CD8-positive, alpha-beta memory T cell (primary cell): ENCODE data around the gene H6PD. TPM values are rescaled to one million over a fixed set of nuclear protein-coding genes. Genes with fewer than 3 reads are reported as not detected.

Experiments used
- CTCF ChIA-PET: fragments of 350-600 bp; sonication (Branson Sonifier 250); formaldehyde crosslinking; loops from one replicate; lab custom pipeline; 2021; ENCODE audit warnings: antibody characterized with exemption; lab: Charles Lee
- POLR2A ChIA-PET: fragments of 350-600 bp; sonication (Branson Sonifier 250); formaldehyde crosslinking; loops from one replicate; lab custom pipeline; 2021; ENCODE audit warnings: antibody characterized with exemption; lab: Charles Lee
- DNase-seq, 5 donors: peaks; one replicate each; pipeline versions ENCODE4 v3.0.0 to v3.0.0-alpha.2; 2020 to 2022; ENCODE audit warnings: mixed read lengths in 1 of 5
- H3K27ac ChIP-seq: one replicate; pipeline ENCODE4 v1.7.0; 2013; ENCODE audit warnings: low read depth, mild to moderate bottlenecking, low read length, moderate library complexity
- H3K27me3 ChIP-seq: 2 replicates; pipeline ENCODE4 v1.7.0; 2013; ENCODE audit warnings: low read length, mild to moderate bottlenecking; ENCODE audit not compliant: insufficient read depth, poor library complexity, severe bottlenecking
- H3K36me3 ChIP-seq: 2 replicates; pipeline ENCODE4 v1.7.0; 2013; ENCODE audit warnings: mild to moderate bottlenecking, low read length, moderate library complexity; ENCODE audit not compliant: insufficient read depth
- H3K4me1 ChIP-seq: 2 replicates; pipeline ENCODE4 v1.7.0; 2013; ENCODE audit warnings: mild to moderate bottlenecking, low read length, moderate library complexity; ENCODE audit not compliant: insufficient read depth
- H3K4me3 ChIP-seq: 2 replicates; pipeline ENCODE4 v1.7.0; 2013; ENCODE audit warnings: mild to moderate bottlenecking, low read length
- H3K9me3 ChIP-seq: 2 replicates; pipeline ENCODE4 v1.7.0; 2013; ENCODE audit warnings: mild to moderate bottlenecking, low read length
- H3K27ac Mint-ChIP-seq, 8 donors: one replicate each; pipeline ENCODE4 v1.8.0; 2020 to 2021; ENCODE audit warnings: mixed read lengths in 8 of 8, mild to moderate bottlenecking in 6 of 8, inconsistent platforms in 3 of 8, moderate library complexity in 3 of 8
- H3K27me3 Mint-ChIP-seq, 2 donors: one replicate each; pipeline ENCODE4 v1.8.0; 2020 to 2021; ENCODE audit warnings: mixed read lengths in 2 of 2, mild to moderate bottlenecking in 1 of 2, moderate library complexity in 1 of 2
- H3K36me3 Mint-ChIP-seq, 3 donors: one replicate each; pipeline ENCODE4 v1.8.0; 2020 to 2021; ENCODE audit warnings: mixed read lengths in 3 of 3, inconsistent platforms in 1 of 3, mild to moderate bottlenecking in 1 of 3
- H3K4me1 Mint-ChIP-seq, 3 donors: one replicate each; pipeline ENCODE4 v1.8.0; 2020 to 2021; ENCODE audit warnings: mixed read lengths in 3 of 3, inconsistent platforms in 1 of 3, mild to moderate bottlenecking in 1 of 3
- H3K4me3 Mint-ChIP-seq, 7 donors: one replicate each; pipeline ENCODE4 v1.8.0; 2020 to 2021; ENCODE audit warnings: mixed read lengths in 7 of 7, mild to moderate bottlenecking in 6 of 7, moderate library complexity in 4 of 7, inconsistent platforms in 2 of 7
- H3K9me3 Mint-ChIP-seq, 5 donors: one replicate each; pipeline ENCODE4 v1.8.0; 2020 to 2022; ENCODE audit warnings: mixed read lengths in 5 of 5, mild to moderate bottlenecking in 3 of 5, moderate library complexity in 2 of 5, inconsistent platforms in 1 of 5
- polyA plus RNA-seq: library from polyadenylated mRNA; unstranded; fragments of 300-500 nt; fragmentation: Illumina TruSeq; gene quantifications from one replicate; pipeline ENCODE4 v1.2.3, GENCODE V29; 2021
- total RNA-seq, 2 experiments: library from RNA; stranded (reverse); gene quantifications; one replicate each; pipeline ENCODE4 v1.2.3, GENCODE V29; 2021

The H6PD gene
- total and polyA plus RNA-seq, 3 experiments from 2014 or later, result 7.8 to 11.6 (median 7.9) TPM

DNA sequence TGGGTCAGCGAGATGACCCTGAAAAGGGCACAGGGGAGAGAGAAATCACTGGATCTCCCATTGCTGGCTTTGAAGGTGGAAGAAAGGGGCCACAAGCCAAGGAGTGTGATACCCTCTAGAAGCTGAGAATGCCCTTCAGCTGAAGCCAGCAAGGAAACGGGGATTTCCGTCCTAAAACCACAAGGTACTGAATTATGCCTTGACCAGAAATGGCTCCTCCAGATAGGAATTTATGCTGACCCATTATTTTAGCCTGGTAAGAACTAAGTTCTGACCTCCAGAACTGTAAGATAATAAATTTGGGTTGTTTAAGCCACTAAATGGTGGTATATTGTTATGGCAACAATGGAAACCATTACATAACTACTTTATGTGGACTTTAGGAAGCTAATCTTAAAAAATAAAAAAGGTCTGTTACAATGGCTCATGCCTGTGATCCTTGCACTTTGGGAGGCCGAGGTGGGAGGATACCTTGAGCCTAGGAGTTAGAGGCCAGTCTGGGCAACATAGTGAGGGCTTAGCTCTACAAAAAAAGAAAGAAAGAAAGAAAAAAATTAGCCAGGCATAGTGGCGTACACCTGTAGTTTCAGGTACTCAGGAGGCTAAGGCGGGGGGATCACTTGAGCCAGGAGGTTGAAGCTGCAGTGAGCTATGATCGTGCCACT lies 3.6 kb upstream of the H6PD start:
- peaks cover 0 to 5% (median 0%) of the 10 kb centered on the region in 3 donors for H3K36me3 Mint-ChIP-seq
- peak overlapping the region in 2 of 8 donors; percentile 68 to 85 for H3K27ac Mint-ChIP-seq
- Histone ChIP-seq H3K27ac (no peak overlapping the region), H3K4me3 (no peak overlapping the region), H3K36me3 (no peaks in the 10 kb centered on the region), H3K9me3 (no peaks in the 10 kb centered on the region), H3K4me1 (peaks cover 13% of the 10 kb centered on the region), H3K27me3 (no peaks in the 10 kb centered on the region)
- peak overlapping the region in 1 of 7 donors; percentile 73 for H3K4me3 Mint-ChIP-seq
- DNase-seq, result no peak
- no peaks in the 10 kb centered on the region for H3K9me3 Mint-ChIP-seq
- ChIA-PET POLR2A (no interaction called here), CTCF (interaction anchor here (1.1 kb wide), 1 partner anchor 36 kb away, joined by 3 read pairs; no protein-coding TSS in a partner anchor)
- peaks cover 4% of the 10 kb centered on the region in 2 donors for H3K27me3 Mint-ChIP-seq
- peaks cover 6 to 17% (median 14%) of the 10 kb centered on the region in 3 donors for H3K4me1 Mint-ChIP-seq

DNA sequence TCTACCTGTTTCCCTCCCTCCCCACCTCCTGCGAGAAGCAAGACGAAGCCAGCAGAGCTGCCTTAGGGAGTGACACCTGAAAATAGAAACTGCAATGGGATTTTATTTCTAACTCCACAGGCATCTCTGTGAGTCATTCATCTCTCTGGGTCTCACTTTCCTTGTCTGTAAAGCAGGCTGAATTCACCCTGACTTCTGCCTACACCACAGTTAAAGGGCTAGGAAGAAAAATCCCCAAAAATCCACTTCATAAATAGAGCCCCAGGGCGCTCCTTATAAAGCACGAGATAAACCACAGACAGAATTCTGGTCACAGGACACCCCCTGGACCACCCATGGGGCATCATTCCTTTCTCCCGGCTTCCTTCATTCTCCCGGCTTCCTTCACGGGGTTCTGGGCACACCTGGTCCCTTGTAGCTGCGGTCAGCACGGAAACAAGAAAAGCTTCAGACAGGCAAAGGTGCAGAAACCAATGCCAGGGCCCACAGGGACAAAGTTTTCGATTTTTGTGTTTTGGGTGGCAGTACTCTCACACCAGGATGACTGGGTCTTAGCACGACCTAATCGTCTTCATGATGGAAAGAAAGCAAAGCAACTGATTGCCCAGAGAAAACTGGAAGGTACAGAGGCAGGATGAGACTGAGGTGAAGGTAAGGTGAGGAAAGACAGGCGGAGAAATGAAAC lies 2.8 kb upstream of the H6PD start:
- no peak overlapping the region for H3K27ac ChIP-seq
- H3K9me3 ChIP-seq, result no peaks in the 10 kb centered on the region
- no peak overlapping the region for H3K4me3 ChIP-seq
- ChIA-PET CTCF (no interaction called here), POLR2A (no interaction called here)
- H3K9me3 Mint-ChIP-seq, result no peaks in the 10 kb centered on the region
- H3K4me1 ChIP-seq, result peaks cover 16% of the 10 kb centered on the region
- peak overlapping the region in 5 of 8 donors; percentile 17 to 95 (median 67) for H3K27ac Mint-ChIP-seq
- H3K36me3 Mint-ChIP-seq, result peaks cover 0 to 5% (median 0%) of the 10 kb centered on the region in 3 donors
- H3K36me3 ChIP-seq, result no peaks in the 10 kb centered on the region
- peak overlapping the region in 4 of 7 donors; percentile 31 to 87 (median 54) for H3K4me3 Mint-ChIP-seq
- no peaks in the 10 kb centered on the region for H3K27me3 ChIP-seq
- H3K4me1 Mint-ChIP-seq, result peaks cover 9 to 21% (median 17%) of the 10 kb centered on the region in 3 donors
- H3K27me3 Mint-ChIP-seq, result peaks cover 0 to 2% of the 10 kb centered on the region in 2 donors
- no peak for DNase-seq

DNA sequence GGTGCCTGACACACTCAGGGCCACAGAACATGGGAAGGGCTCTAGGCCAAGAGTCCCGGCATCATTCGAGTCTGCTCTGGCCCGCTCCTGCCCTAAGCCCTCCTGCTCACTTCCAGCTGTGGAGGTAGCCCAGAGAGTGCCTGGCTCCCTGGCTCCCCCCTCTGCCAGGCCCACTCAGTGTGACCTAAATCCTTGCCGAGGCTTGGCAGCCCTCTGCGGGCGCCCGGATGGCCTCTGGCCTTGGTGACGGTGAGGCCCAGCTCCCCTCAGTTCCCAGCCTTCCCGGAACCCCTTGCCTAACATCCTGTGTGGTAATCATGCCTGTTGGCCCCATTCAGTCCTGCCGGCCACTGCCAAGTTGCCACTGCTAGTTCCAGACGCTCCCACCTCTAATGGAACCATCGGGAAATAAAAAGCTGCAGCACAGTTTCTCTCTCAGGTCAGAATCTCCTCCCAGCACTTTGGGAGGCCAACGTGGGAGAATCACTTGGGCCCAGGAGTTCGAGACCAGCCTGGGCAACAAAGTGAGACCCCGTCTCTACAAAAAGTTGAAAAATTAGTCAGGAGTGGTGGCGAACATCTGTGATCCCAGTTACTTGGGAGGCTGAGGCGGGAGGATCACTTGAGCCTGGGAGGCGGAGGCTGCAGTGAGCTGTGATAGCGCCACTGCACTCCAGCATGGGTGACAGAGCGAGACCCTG lies 1.2 kb upstream of the H6PD start:
- Mint-ChIP-seq H3K27ac (peak overlapping the region in 7 of 8 donors; percentile 9 to 99 (median 73)), H3K4me1 (peaks cover 23 to 34% (median 28%) of the 10 kb centered on the region in 3 donors), H3K4me3 (peak overlapping the region; percentile 17 to 97 (median 93)), H3K9me3 (no peaks in the 10 kb centered on the region), H3K27me3 (no peaks in the 10 kb centered on the region), H3K36me3 (peaks cover 0 to 5% (median 0%) of the 10 kb centered on the region in 3 donors)
- no peaks in the 10 kb centered on the region for H3K9me3 ChIP-seq
- H3K27ac ChIP-seq, result no peak overlapping the region
- ChIA-PET CTCF (interaction anchor here (0.7 to 1.5 kb wide), 4 partner anchors 12 to 1325 kb away, joined by 3 to 4 read pairs (median 4); no protein-coding TSS in a partner anchor), POLR2A (interaction anchor here (1.0 kb wide), 1 partner anchor 16 kb away, joined by 3 read pairs; no protein-coding TSS in a partner anchor)
- H3K27me3 ChIP-seq, result no peaks in the 10 kb centered on the region
- no peak for DNase-seq
- peaks cover 19% of the 10 kb centered on the region for H3K4me1 ChIP-seq
- H3K4me3 ChIP-seq, result no peak overlapping the region
- H3K36me3 ChIP-seq, result no peaks in the 10 kb centered on the region

DNA sequence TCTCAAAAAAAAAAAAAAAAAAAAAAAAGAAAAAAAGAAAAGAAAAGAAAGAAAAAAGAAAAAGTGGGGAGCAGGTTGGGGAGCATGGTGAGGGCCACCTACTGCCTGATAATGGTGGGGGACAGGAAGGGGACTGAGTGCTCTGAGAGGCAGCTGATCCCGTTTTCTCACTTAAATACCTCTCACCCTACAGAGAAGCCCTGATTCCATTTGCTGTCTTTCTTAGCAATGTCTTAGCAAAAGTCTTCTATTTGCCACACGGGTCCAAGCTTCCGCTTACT lies 692 bp upstream of the H6PD start:
- Mint-ChIP-seq H3K9me3 (no peaks in the 10 kb centered on the region), H3K36me3 (peaks cover 0 to 5% (median 0%) of the 10 kb centered on the region in 3 donors), H3K27me3 (no peaks in the 10 kb centered on the region), H3K4me3 (peak overlapping the region; percentile 93 to 98 (median 96)), H3K4me1 (peaks cover 28 to 39% (median 32%) of the 10 kb centered on the region in 3 donors), H3K27ac (peak overlapping the region; percentile 95 to 99 (median 99))
- DNase-seq, result no peak
- no peaks in the 10 kb centered on the region for H3K9me3 ChIP-seq
- H3K4me1 ChIP-seq, result peaks cover 24% of the 10 kb centered on the region
- ChIA-PET CTCF (interaction anchor here (0.7 to 1.5 kb wide), 4 partner anchors 12 to 1325 kb away, joined by 3 to 4 read pairs (median 4); no protein-coding TSS in a partner anchor), POLR2A (interaction anchor here (0.7 to 1.0 kb wide), 2 partner anchors 15 to 222 kb away, joined by 3 read pairs; no protein-coding TSS in a partner anchor)
- H3K27ac ChIP-seq, result peak overlapping the region; percentile 64
- H3K4me3 ChIP-seq, result peak overlapping the region; percentile 58
- H3K36me3 ChIP-seq, result no peaks in the 10 kb centered on the region
- H3K27me3 ChIP-seq, result no peaks in the 10 kb centered on the region

DNA sequence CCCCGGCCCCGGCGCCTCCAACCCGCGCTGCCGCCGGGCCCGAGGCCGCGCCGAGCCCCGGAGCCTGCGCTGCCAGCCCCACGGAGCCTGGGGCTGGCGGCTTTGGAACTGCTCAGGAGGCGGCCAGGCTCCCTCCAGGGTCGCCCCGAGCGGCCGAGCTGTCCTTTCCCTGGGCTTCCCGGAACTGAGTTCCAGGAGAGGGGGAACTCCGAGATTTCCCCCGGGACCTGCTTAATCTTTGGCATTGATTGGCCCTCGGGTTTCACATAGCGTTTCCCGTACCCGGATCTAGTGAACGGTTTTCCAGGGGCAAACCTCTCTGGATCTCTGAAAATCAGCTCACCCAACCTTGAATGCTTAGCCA lies 504 bp downstream of the H6PD start:
- peaks cover 0 to 5% (median 0%) of the 10 kb centered on the region in 3 donors for H3K36me3 Mint-ChIP-seq
- ChIA-PET CTCF (interaction anchor here (0.6 to 1.5 kb wide), 6 partner anchors 10 to 261 kb away, joined by 3 to 4 read pairs (median 3); no protein-coding TSS in a partner anchor), POLR2A (interaction anchor here (0.7 kb wide), 1 partner anchor 57 kb away, joined by 3 read pairs; no protein-coding TSS in a partner anchor)
- peaks cover 36% of the 10 kb centered on the region for H3K4me1 ChIP-seq
- H3K27me3 ChIP-seq, result no peaks in the 10 kb centered on the region
- H3K4me1 Mint-ChIP-seq, result peaks cover 40 to 51% (median 43%) of the 10 kb centered on the region in 3 donors
- H3K27ac ChIP-seq, result peak overlapping the region; percentile 80
- H3K27me3 Mint-ChIP-seq, result no peaks in the 10 kb centered on the region
- H3K4me3 Mint-ChIP-seq, result peak overlapping the region; percentile 84 to 94 (median 88)
- no peaks in the 10 kb centered on the region for H3K9me3 Mint-ChIP-seq
- DNase-seq, result no peak
- no peaks in the 10 kb centered on the region for H3K9me3 ChIP-seq
- H3K4me3 ChIP-seq, result peak overlapping the region; percentile 81
- H3K36me3 ChIP-seq, result no peaks in the 10 kb centered on the region
- H3K27ac Mint-ChIP-seq, result peak overlapping the region; percentile 81 to 95 (median 90)

DNA sequence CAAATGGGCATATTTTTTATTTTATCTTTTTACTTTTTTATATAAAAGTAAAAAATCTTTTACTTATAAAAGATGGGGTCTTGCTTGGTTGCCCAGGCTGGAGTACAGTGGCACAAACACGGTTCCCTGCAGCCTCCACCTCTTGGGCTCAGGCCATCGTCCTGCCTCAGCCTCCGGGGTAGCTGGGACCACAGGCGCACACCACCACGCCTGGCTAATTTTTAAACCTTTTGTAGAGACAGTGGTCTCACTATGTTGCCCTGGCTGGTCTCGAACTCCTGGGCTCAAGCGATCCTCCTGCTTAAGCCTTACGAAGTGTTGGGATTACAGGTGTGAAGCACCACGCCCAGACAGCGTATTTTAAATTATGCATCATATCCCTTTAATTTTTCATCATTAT lies 986 bp downstream of the H6PD start:
- no peaks in the 10 kb centered on the region for H3K9me3 ChIP-seq
- peak overlapping the region; percentile 84 to 94 (median 88) for H3K4me3 Mint-ChIP-seq
- H3K4me1 Mint-ChIP-seq, result peaks cover 44 to 56% (median 48%) of the 10 kb centered on the region in 3 donors
- DNase-seq, result no peak
- ChIA-PET POLR2A (interaction anchor here (0.7 kb wide), 1 partner anchor 56 kb away, joined by 3 read pairs; no protein-coding TSS in a partner anchor), CTCF (interaction anchor here (1.3 to 1.5 kb wide), 2 partner anchors 9 to 260 kb away, joined by 4 read pairs; no protein-coding TSS in a partner anchor)
- H3K9me3 Mint-ChIP-seq, result no peaks in the 10 kb centered on the region
- no peaks in the 10 kb centered on the region for H3K27me3 ChIP-seq
- no peaks in the 10 kb centered on the region for H3K27me3 Mint-ChIP-seq
- H3K36me3 ChIP-seq, result no peaks in the 10 kb centered on the region
- peaks cover 0 to 5% (median under 1%) of the 10 kb centered on the region in 3 donors for H3K36me3 Mint-ChIP-seq
- peak overlapping the region; percentile 81 to 95 (median 90) for H3K27ac Mint-ChIP-seq
- H3K4me3 ChIP-seq, result peak overlapping the region; percentile 81
- peaks cover 40% of the 10 kb centered on the region for H3K4me1 ChIP-seq
- peak overlapping the region; percentile 80 for H3K27ac ChIP-seq

DNA sequence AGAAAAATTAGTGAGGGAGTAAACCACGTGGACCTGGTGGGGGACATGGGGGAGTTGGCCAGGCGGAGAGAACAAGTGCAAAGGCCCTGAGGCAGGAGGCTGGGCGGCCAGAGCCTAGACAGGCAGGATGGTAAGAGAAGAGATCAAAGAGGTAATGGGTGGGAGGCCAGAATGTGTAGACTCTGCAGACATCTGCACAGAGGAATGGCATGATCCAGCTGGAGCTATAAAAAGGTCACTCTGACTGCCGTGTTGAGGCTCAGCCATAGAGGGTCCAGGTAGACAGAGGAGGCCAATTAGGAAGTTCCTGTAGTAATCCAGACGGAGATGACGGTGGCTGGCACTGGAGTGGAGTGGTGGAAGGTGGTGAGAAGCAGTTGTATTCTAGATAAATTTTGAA lies 3.6 kb downstream of the H6PD start:
- no peaks in the 10 kb centered on the region for H3K9me3 Mint-ChIP-seq
- no peak overlapping the region for H3K27ac ChIP-seq
- no peaks in the 10 kb centered on the region for H3K27me3 Mint-ChIP-seq
- H3K9me3 ChIP-seq, result no peaks in the 10 kb centered on the region
- ChIA-PET POLR2A (no interaction called here), CTCF (no interaction called here)
- peaks cover 40% of the 10 kb centered on the region for H3K4me1 ChIP-seq
- peak overlapping the region in 1 of 7 donors; percentile 57 for H3K4me3 Mint-ChIP-seq
- no peaks in the 10 kb centered on the region for H3K27me3 ChIP-seq
- peak overlapping the region in 4 of 8 donors; percentile 19 to 51 (median 36) for H3K27ac Mint-ChIP-seq
- peaks cover 0 to 5% (median 1%) of the 10 kb centered on the region in 3 donors for H3K36me3 Mint-ChIP-seq
- peaks cover 46 to 56% (median 52%) of the 10 kb centered on the region in 3 donors for H3K4me1 Mint-ChIP-seq
- DNase-seq, result no peak
- H3K4me3 ChIP-seq, result no peak overlapping the region
- no peaks in the 10 kb centered on the region for H3K36me3 ChIP-seq
